Measurements from ENCODE around the gene DOCK7. TPM values are rescaled to one million over a fixed set of nuclear protein-coding genes. Genes with fewer than 3 reads are reported as not detected.

DOCK7 gene
- total and polyA plus RNA-seq, 2 of the 13 experiments (the other 11 are each of a cell fraction or from before 2014, with no cell fraction given), result 45.7 to 67.2 TPM

GRCh38 chr1:62450301-62450700, 237.9 kb downstream of the DOCK7 start:
- CTCF ChIA-PET (ENCODE audit: low intra/inter-chr PET ratio, low total read pairs), result no interaction called here
- ATAC-seq (no peak), FAIRE-seq (no peak), DNase-seq (ENCODE audit: low spot score) (no peak)
- no peak overlapping the region for H2AFZ ChIP-seq (ENCODE audit: low read length)
- TF ChIP-seq YY1 (IDR thresholded peaks at IDR 0.05; ENCODE audit: insufficient read depth, insufficient replicate concordance, low read depth, low read length) (no peak), HNRNPLL (IDR thresholded peaks at IDR 0.05; ENCODE audit: low read depth, low read length, poor library complexity, severe bottlenecking) (no peak), ZNF850 (CRISPR knock-in tag; conservative IDR thresholded peaks at IDR 0.05) (no peak), ZNF501 (CRISPR knock-in tag; IDR thresholded peaks at IDR 0.05) (no peak), DRAP1 (CRISPR knock-in tag; IDR thresholded peaks at IDR 0.05) (no peak), MXD1 (CRISPR knock-in tag; IDR thresholded peaks at IDR 0.05) (no peak), NFRKB (IDR thresholded peaks at IDR 0.05) (no peak)
- TF ChIP-seq, protein P1, sequence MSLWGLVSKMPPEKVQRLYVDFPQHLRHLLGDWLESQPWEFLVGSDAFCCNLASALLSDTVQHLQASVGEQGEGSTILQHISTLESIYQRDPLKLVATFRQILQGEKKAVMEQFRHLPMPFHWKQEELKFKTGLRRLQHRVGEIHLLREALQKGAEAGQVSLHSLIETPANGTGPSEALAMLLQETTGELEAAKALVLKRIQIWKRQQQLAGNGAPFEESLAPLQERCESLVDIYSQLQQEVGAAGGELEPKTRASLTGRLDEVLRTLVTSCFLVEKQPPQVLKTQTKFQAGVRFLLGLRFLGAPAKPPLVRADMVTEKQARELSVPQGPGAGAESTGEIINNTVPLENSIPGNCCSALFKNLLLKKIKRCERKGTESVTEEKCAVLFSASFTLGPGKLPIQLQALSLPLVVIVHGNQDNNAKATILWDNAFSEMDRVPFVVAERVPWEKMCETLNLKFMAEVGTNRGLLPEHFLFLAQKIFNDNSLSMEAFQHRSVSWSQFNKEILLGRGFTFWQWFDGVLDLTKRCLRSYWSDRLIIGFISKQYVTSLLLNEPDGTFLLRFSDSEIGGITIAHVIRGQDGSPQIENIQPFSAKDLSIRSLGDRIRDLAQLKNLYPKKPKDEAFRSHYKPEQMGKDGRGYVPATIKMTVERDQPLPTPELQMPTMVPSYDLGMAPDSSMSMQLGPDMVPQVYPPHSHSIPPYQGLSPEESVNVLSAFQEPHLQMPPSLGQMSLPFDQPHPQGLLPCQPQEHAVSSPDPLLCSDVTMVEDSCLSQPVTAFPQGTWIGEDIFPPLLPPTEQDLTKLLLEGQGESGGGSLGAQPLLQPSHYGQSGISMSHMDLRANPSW (CRISPR knock-in tag; IDR thresholded peaks at IDR 0.05; ENCODE audit: borderline replicate concordance), result no peak
- TF ChIP-seq, protein P2, sequence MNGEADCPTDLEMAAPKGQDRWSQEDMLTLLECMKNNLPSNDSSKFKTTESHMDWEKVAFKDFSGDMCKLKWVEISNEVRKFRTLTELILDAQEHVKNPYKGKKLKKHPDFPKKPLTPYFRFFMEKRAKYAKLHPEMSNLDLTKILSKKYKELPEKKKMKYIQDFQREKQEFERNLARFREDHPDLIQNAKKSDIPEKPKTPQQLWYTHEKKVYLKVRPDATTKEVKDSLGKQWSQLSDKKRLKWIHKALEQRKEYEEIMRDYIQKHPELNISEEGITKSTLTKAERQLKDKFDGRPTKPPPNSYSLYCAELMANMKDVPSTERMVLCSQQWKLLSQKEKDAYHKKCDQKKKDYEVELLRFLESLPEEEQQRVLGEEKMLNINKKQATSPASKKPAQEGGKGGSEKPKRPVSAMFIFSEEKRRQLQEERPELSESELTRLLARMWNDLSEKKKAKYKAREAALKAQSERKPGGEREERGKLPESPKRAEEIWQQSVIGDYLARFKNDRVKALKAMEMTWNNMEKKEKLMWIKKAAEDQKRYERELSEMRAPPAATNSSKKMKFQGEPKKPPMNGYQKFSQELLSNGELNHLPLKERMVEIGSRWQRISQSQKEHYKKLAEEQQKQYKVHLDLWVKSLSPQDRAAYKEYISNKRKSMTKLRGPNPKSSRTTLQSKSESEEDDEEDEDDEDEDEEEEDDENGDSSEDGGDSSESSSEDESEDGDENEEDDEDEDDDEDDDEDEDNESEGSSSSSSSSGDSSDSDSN (CRISPR knock-in tag; IDR thresholded peaks at IDR 0.05), result no peak
- H3K4me2 ChIP-seq (ENCODE audit: low read depth, low read length), result no peak overlapping the region
- peaks cover 2% of the 10 kb centered on the region for H3K79me2 ChIP-seq (ENCODE audit: insufficient read depth, low read length)
- no TSS peak for BruUV-seq (replicated peaks)
- H4K20me1 ChIP-seq (ENCODE audit: insufficient read depth, low read length), result no peaks in the 10 kb centered on the region; the same call in 1 of the 2 replicates
- in situ Hi-C loops (cut with HindIII; ENCODE audit: extremely low pct_ligation_motif_present, low pct_unique_long_range_greater_than_20kb), result no loop called here
- intact Hi-C loops (cut with micrococcal nuclease; ENCODE audit: unreplicated experiment), result no loop called here
- POLR2A ChIA-PET, result no interaction called here
- no peaks in the 10 kb centered on the region for H3K9me3 ChIP-seq (ENCODE audit: low read length)
- H3K27me3 ChIP-seq (ENCODE audit: control insufficient read depth in 1 of 2, insufficient read depth in 2 of 2, low read length in 2 of 2), result no peaks in the 10 kb centered on the region
- no peak overlapping the region for H3K9ac ChIP-seq (ENCODE audit: insufficient read depth, low read depth, low read length)
- no peaks in the 10 kb centered on the region for H3K4me1 ChIP-seq (ENCODE audit: insufficient read depth, low read length)
- no peak overlapping the region for H3K27ac ChIP-seq (ENCODE audit: extremely low read length, insufficient read depth, low read length)
- H3K36me3 ChIP-seq (replicated peaks in 1 of 2; ENCODE audit: control insufficient read depth in 1 of 2, insufficient read depth in 2 of 2, low read length in 2 of 2), result peaks cover 9 to 77% of the 10 kb centered on the region in 2 experiments
- no peak overlapping the region for H3K4me3 ChIP-seq (replicated peaks in 1 of 3; ENCODE audit: insufficient read depth in 1 of 3, low read depth in 2 of 3, low read length in 3 of 3)
- WGBS (ENCODE audit: low lambda C conversion rate), result 95% methylated on average over 2 of the region's 2 CpGs

Data from HepG2 (cell line).